Fibroblast of mammary gland (primary cell): ENCODE results near the gene CRACDL.

ENCODE experiments used
- DNase-seq: peaks from one replicate; pipeline ENCODE4 v3.0.0-alpha.2; 2010; ENCODE audit warnings: low read depth
- H3K4me3 ChIP-seq: 2 replicates; pipeline ENCODE4 v1.5.1; 2011; ENCODE audit warnings: low read depth, mild to moderate bottlenecking, low read length, moderate library complexity; ENCODE audit not compliant: control insufficient read depth
- TF ChIP-seq, protein P1 (sequence below): conservative IDR thresholded peaks from 2 replicates; pipeline ENCODE4 v1.5.1; 2011; ENCODE audit warnings: low read depth, low read length, inconsistent platforms; ENCODE audit not compliant: control insufficient read depth, insufficient read depth

Gene CRACDL

DNA sequence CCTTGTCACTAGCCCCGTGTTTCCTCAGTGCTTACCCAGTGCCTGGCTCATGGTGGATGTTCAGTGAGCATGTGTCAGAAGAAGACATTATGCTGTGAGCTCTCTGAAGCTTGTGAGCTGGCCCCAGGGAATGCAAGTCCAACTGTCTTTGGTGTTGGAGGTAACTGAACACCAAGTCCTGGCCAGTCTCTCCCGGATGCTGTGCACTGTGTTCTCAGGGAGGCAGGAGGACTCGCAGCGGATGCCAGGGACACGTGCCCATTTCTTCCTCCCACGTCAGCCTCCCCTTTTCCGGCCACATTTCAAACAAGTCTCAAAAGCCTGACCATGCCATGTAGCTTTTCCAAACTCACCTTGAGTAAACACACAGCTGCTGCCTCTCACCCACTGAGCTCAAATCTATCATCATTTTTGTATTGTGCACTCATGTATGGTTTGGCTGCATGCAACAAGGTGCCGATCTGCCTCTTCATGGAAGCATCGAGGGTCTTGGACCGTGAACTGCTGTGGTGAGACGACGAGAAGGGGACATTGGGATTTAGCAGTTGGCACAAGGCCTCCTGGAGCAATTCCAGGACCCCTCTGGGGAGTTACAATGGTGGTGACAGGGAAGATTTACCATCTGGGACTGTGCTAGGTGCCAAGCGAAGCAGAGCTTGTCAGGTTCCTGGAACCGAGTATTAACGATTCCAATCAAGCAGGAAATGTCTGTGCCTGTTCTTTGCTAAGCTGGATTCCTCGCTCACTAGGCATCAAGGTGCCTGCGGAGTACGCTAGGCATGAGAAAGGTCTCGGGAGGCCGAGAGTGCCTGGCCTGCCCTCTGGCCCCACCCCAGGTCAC, 160.7 kb downstream of the CRACDL start:
- no peak overlapping the region for H3K4me3 ChIP-seq
- TF ChIP-seq, protein P1, sequence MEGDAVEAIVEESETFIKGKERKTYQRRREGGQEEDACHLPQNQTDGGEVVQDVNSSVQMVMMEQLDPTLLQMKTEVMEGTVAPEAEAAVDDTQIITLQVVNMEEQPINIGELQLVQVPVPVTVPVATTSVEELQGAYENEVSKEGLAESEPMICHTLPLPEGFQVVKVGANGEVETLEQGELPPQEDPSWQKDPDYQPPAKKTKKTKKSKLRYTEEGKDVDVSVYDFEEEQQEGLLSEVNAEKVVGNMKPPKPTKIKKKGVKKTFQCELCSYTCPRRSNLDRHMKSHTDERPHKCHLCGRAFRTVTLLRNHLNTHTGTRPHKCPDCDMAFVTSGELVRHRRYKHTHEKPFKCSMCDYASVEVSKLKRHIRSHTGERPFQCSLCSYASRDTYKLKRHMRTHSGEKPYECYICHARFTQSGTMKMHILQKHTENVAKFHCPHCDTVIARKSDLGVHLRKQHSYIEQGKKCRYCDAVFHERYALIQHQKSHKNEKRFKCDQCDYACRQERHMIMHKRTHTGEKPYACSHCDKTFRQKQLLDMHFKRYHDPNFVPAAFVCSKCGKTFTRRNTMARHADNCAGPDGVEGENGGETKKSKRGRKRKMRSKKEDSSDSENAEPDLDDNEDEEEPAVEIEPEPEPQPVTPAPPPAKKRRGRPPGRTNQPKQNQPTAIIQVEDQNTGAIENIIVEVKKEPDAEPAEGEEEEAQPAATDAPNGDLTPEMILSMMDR, result no peak
- DNase-seq, result no peak

DNA sequence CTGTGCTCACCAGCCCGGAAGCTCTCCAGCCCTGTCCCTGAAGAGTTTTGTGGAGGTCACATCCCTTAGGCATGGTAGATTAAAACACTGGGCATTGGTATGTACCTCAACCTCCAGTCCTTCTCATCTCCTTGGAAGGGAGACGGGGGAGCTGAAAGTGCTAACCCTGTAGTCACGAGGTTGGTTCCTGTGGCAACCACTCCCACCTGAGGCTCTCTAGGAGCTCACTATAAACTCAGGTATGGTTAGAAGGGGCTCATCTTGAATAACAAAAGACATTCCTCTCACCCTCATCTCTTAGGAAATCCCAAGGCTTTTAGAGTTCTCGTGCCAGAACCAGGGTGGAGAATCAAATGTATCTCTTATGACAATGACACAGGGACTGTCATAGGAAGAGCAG, 162.1 kb downstream of the CRACDL start:
- DNase-seq, result no peak
- TF ChIP-seq, protein P1, result no peak
- no peak overlapping the region for H3K4me3 ChIP-seq

- TF ChIP-seq, protein P1, result no peak
- DNase-seq, result no peak
- H3K4me3 ChIP-seq, result no peak overlapping the region
Measured at GRCh38 chr2:98773169-98773568, 162.9 kb downstream of the CRACDL start.

DNA sequence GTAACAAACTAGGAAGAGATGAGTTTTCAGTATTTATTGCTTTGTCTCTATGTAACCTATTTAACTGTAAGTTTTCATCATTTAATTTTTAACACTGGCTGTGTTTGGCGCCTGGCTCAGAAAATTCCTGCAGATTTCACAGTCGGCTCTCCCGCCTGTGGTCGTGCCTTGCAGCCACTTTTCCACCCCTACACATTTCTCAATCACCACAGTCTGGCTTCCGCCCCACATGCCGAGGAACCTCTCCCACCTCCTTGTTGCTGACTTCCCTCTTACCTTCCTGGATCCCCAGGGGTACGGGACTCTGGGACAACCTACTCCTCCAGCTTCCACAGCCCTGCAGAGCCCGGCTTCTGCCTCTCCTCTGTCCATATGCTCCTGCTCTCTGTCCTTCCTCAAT, 163.5 kb downstream of the CRACDL start:
- H3K4me3 ChIP-seq, result no peak overlapping the region
- TF ChIP-seq, protein P1, result no peak
- DNase-seq, result no peak

DNA sequence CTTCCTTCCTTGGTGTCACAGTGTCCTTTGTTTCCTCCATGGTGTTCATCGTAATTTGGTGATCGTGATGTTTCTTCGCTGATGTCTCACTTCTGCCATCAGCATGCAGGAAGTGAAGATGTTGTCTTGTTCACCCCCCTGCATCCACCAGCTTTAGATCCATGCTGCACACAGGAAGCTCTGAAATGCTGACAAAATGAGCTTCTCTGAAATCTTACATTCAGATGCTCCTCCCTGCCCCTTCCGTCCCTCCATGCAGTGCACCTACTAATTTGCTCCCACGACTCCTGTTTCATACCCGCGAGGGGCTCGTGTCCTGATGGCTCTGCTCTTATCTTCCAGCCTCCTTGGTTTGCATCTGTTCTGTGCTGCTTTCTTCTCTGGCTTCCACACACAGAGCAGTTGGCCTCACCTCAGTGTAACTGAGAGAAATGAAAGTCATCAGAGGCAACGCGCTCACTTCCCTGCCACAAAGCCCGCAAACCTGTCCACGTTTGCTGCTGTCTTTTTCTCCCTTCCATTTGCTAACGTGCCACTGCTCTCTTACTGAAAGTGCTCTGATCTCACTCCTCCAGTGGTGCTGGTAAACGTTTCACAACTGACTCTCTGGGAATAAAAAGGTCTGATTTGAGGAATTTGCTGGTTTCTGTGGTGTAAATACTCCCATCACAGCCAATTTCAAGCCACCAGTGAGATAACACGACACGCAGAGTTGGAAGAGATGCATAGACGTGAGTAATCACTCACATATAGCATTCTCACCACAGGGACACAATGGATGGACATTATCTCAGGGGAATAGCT, 164.1 kb downstream of the CRACDL start:
- no peak overlapping the region for H3K4me3 ChIP-seq
- TF ChIP-seq, protein P1, result no peak
- peak; percentile 50 for DNase-seq

DNA sequence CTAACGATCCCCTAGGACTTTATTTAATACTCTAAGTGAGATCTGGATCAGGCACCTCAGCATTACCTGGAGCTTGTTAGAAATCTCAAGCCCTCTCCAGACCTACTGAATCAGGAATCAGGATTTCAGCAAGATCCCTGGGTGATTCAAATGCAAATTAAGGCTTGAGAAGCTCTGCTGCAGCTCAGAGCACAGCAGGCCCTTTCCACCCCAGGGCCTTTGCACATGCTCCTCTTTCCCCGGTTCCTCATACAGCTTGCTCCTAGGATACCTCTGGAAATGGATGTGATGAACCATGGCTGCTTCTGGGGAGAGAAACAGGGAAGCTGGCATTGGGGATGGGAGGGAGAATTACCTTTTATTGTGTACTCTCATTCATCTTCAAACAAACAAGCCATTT, 164.8 kb downstream of the CRACDL start:
- H3K4me3 ChIP-seq, result no peak overlapping the region
- TF ChIP-seq, protein P1, result no peak
- DNase-seq, result no peak
